ENCODE data around the gene ST6GALNAC3.

DNA sequence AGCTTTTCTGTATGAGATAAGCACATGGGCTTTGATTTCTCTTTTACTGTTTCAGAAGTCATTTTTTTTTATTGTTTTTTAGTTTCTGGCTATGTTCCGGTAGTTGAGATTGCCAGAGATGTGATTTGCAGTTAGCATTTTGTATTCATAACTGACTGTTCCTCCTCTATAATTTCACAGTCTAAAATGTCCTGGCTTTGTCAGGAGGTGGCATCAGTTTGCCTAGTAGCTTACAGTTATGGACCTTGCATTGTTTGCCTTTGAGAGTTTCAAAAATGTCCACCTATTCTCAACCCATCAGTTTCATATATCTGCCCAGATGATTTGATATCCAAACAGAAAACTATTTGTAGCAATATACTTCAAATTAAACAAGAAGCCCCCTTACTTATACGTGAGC, 39.5 kb upstream of the ST6GALNAC3 start:
- TF ChIP-seq, protein P1, sequence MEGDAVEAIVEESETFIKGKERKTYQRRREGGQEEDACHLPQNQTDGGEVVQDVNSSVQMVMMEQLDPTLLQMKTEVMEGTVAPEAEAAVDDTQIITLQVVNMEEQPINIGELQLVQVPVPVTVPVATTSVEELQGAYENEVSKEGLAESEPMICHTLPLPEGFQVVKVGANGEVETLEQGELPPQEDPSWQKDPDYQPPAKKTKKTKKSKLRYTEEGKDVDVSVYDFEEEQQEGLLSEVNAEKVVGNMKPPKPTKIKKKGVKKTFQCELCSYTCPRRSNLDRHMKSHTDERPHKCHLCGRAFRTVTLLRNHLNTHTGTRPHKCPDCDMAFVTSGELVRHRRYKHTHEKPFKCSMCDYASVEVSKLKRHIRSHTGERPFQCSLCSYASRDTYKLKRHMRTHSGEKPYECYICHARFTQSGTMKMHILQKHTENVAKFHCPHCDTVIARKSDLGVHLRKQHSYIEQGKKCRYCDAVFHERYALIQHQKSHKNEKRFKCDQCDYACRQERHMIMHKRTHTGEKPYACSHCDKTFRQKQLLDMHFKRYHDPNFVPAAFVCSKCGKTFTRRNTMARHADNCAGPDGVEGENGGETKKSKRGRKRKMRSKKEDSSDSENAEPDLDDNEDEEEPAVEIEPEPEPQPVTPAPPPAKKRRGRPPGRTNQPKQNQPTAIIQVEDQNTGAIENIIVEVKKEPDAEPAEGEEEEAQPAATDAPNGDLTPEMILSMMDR (IDR thresholded peaks at IDR 0.05): peak; percentile 75
- TF ChIP-seq ZFX (IDR thresholded peaks at IDR 0.05; ENCODE audit: borderline replicate concordance): no peak

All from 22Rv1 (cell line).